Sigmoid colon (tissue), 4 donors: ENCODE measurements around the gene KCNJ3.

ENCODE experiments used
- EP300 ChIP-seq, 4 donors: sonication (generic); formaldehyde crosslinking; IDR thresholded peaks; one replicate each; pipeline ENCODE4 v1.6.1; 2017; ENCODE audit warnings: antibody characterized with exemption in 4 of 4
- TF ChIP-seq, protein P1 (sequence below), 4 experiments: fragments of 450-650 bp in 3 of 4; fragments of 200-600 bp in 1 of 4; IDR thresholded peaks; one replicate each; pipeline ENCODE4 v1.5.1; 2016 to 2019; ENCODE audit warnings: antibody characterized with exemption in 4 of 4, mild to moderate bottlenecking in 3 of 4, moderate library complexity in 2 of 4

DNA sequence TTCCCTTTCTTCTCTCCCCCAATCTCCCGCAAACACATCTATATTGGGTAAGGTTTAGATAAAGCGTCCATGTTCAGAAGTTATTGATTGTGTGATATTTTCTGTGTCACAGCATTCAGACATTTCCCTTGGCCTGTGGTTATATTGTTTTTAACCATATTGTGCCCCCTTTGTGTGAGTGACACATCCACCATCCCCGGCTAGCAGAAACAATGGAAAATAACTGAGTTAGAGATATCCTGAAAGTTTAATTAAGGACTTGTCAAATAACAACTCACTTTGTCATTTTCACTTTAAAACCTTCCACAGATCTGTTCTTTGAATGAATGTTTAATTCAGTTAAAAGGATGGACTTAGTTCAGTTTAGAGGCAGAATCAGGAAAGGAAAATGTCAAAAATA is 151.0 kb downstream of the KCNJ3 start:
- TF ChIP-seq, protein P1, sequence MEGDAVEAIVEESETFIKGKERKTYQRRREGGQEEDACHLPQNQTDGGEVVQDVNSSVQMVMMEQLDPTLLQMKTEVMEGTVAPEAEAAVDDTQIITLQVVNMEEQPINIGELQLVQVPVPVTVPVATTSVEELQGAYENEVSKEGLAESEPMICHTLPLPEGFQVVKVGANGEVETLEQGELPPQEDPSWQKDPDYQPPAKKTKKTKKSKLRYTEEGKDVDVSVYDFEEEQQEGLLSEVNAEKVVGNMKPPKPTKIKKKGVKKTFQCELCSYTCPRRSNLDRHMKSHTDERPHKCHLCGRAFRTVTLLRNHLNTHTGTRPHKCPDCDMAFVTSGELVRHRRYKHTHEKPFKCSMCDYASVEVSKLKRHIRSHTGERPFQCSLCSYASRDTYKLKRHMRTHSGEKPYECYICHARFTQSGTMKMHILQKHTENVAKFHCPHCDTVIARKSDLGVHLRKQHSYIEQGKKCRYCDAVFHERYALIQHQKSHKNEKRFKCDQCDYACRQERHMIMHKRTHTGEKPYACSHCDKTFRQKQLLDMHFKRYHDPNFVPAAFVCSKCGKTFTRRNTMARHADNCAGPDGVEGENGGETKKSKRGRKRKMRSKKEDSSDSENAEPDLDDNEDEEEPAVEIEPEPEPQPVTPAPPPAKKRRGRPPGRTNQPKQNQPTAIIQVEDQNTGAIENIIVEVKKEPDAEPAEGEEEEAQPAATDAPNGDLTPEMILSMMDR (IDR thresholded peaks at IDR 0.05), result no peak
- no peak for TF ChIP-seq EP300 (IDR thresholded peaks at IDR 0.05)
